Mucosa of descending colon (tissue), 3 donors: ENCODE results near the gene RELA. TPM values are rescaled to one million over a fixed set of nuclear protein-coding genes. Genes with fewer than 3 reads are reported as not detected.
A peak's percentile ranks its signal among the peaks of the same experiment; 100 is the strongest.

Experiments
- ATAC-seq: fragments of 200-7000 bp; cut with Tn5 transposase; one replicate; pipeline ENCODE4 v1.9.1; 2020; ENCODE audit warnings: mild to moderate bottlenecking, moderate library complexity
- DNase-seq, 3 donors: peaks; one replicate each; pipeline ENCODE4 v3.0.0-alpha.2; 2020
- H3K36me3 ChIP-seq: fragments of 200-600 bp; one replicate; pipeline ENCODE4 v1.8.0; 2021; ENCODE audit warnings: low read depth, mild to moderate bottlenecking
- H3K4me1 ChIP-seq: fragments of 200-600 bp; one replicate; pipeline ENCODE4 v1.8.0; 2021; ENCODE audit warnings: low read depth, mild to moderate bottlenecking
- H3K4me3 ChIP-seq: fragments of 200-600 bp; one replicate; pipeline ENCODE4 v1.8.0; 2021; ENCODE audit warnings: mild to moderate bottlenecking
- H3K9me3 ChIP-seq: fragments of 200-600 bp; one replicate; pipeline ENCODE4 v1.8.0; 2021; ENCODE audit warnings: mild to moderate bottlenecking
- CTCF ChIP-seq: fragments of 200-600 bp; IDR thresholded peaks from one replicate; pipeline ENCODE4 v1.8.0; 2022; ENCODE audit warnings: antibody characterized with exemption, mild to moderate bottlenecking
- intact Hi-C, 2 donors: fragments of 100-400 bp; cut with DNase I in 1 of 2; cut with micrococcal nuclease in 1 of 2; formaldehyde crosslinking; loops; one replicate each; pipeline versions ENCODE4 v1.11.0 to v1.11.1; 2022; cut with DNase I, micrococcal nuclease
- total RNA-seq, 3 donors: library from RNA; stranded (reverse); fragmentation: NEBNext Ultra II Directional in 2 of 3; extraction: Animal tissue kit (Norgen Biotek cat#: 25700) in 2 of 3; gene quantifications; one replicate each; pipeline versions ENCODE4 v1.2.1 to v1.2.4, GENCODE V29; 2021 to 2023
- donor health status: DM: no; HTN: no; CAD: no; lungs with moderate emphysema.
- donor health status: DM: no; HTN: no; CAD: no.
- donor health status: DM: no; HTN: yes; CAD: no.

RELA gene
- total RNA-seq, 3 donors from 2014 or later, result 69.1 to 89.6 (median 71.0) TPM

- DNase-seq, result no peak
- Histone ChIP-seq H3K9me3 (no peaks in the 10 kb centered on the region), H3K4me1 (peaks cover 23% of the 10 kb centered on the region), H3K4me3 (no peak overlapping the region), H3K36me3 (peaks cover 9% of the 10 kb centered on the region)
- TF ChIP-seq CTCF, result no peak
- ATAC-seq, result no peak
- intact Hi-C loops, result no loop called here
These were observed 45.4 kb downstream of the RELA start for GRCh38 chr11:65617136-65617850.

GRCh38 chr11:65616575-65617001, 46.1 kb downstream of the RELA start:
- TF ChIP-seq CTCF, result no peak
- Histone ChIP-seq H3K9me3 (no peaks in the 10 kb centered on the region), H3K36me3 (peaks cover 9% of the 10 kb centered on the region), H3K4me1 (peaks cover 30% of the 10 kb centered on the region), H3K4me3 (no peak overlapping the region)
- DNase-seq (no peak), ATAC-seq (no peak)
- intact Hi-C loops, result no loop called here

GRCh38 chr11:65615950-65616574, 46.7 kb downstream of the RELA start:
- intact Hi-C loops, result no loop called here
- H3K36me3 ChIP-seq, result peaks cover 9% of the 10 kb centered on the region
- ATAC-seq (peak; percentile 1), DNase-seq (peak in 1 of 3 donors; percentile 67)
- no peak for TF ChIP-seq CTCF
- H3K4me3 ChIP-seq, result peak overlapping the region; percentile 95
- peaks cover 33% of the 10 kb centered on the region for H3K4me1 ChIP-seq
- no peaks in the 10 kb centered on the region for H3K9me3 ChIP-seq

- Histone ChIP-seq H3K4me1 (peaks cover 33% of the 10 kb centered on the region), H3K36me3 (peaks cover 9% of the 10 kb centered on the region), H3K9me3 (no peaks in the 10 kb centered on the region), H3K4me3 (peak within 1 kb of the TSS; percentile 95)
- intact Hi-C loops, result no loop called here
- TF ChIP-seq CTCF, result no peak
- DNase-seq (peak; percentile 100), ATAC-seq (peak; percentile 81)
These were observed 47.3 kb downstream of the RELA start, which contains the start of gene PCNX3 for GRCh38 chr11:65615229-65615949. TSS of gene PCNX3 (plus strand) at chr11:65615776. CDS start at chr11:65616312, 536 bp downstream.

GRCh38 chr11:65613091-65613928, 49.4 kb downstream of the RELA start:
- ATAC-seq, result no peak
- peak; percentile 41 to 72 (median 63) for DNase-seq
- peaks cover 9% of the 10 kb centered on the region for H3K36me3 ChIP-seq

More at GRCh38 chr11:65613091-65613928, 49.4 kb downstream of the RELA start:
- TF ChIP-seq CTCF, result no peak
- Histone ChIP-seq H3K4me1 (peaks cover 33% of the 10 kb centered on the region), H3K9me3 (no peaks in the 10 kb centered on the region), H3K4me3 (peak overlapping the region; percentile 69)
- intact Hi-C loops, result no loop called here
